T-helper 1 cell treated with Interleukin-12 subunit alpha and Interleukin-12 subunit beta and Interleukin-4 antibody, amounts not matched to agents 30 μg/mL and 1 μg/mL, for 36 hours (primary cell): ENCODE data around the gene WBP1L.
"Not testable (repeated sequence)": the region's sequence is repeated elsewhere in the genome, so short reads cannot be mapped to it uniquely, and the experiment has no call there.

Source experiments
- H3K27ac Mint-ChIP-seq: one replicate; pipeline ENCODE4 v1.8.0; 2021; ENCODE audit warnings: mild to moderate bottlenecking, mixed read lengths
- H3K27me3 Mint-ChIP-seq: one replicate; pipeline ENCODE4 v1.8.0; 2021; ENCODE audit warnings: low read depth, mixed read lengths
- H3K36me3 Mint-ChIP-seq: one replicate; pipeline ENCODE4 v1.8.0; 2021; ENCODE audit warnings: low read depth, mixed read lengths
- H3K4me1 Mint-ChIP-seq: one replicate; pipeline ENCODE4 v1.8.0; 2021; ENCODE audit warnings: low read depth, mixed read lengths
- H3K4me3 Mint-ChIP-seq: one replicate; pipeline ENCODE4 v1.8.0; 2021; ENCODE audit warnings: mild to moderate bottlenecking, moderate library complexity, mixed read lengths
- H3K9me3 Mint-ChIP-seq: one replicate; pipeline ENCODE4 v1.8.0; 2021; ENCODE audit warnings: mixed read lengths

WBP1L gene

GRCh38 chr10:102743588-102744373 is at the start of gene WBP1L:
Gene WBP1L (plus strand): TSS chr10:102743948. CDS start chr10:102744054, 106 bp downstream.
- Mint-ChIP-seq H3K27ac (peak within 1 kb of the TSS; percentile 90), H3K4me1 (peaks cover 35% of the 10 kb centered on the region), H3K9me3 (peaks cover 6% of the 10 kb centered on the region), H3K36me3 (peaks cover 9% of the 10 kb centered on the region), H3K4me3 (peak within 1 kb of the TSS; percentile 93), H3K27me3 (no peaks in the 10 kb centered on the region)

- not testable (repeated sequence) for H3K27ac Mint-ChIP-seq, H3K4me3 Mint-ChIP-seq, H3K9me3 Mint-ChIP-seq, H3K4me1 Mint-ChIP-seq, H3K27me3 Mint-ChIP-seq
- peaks cover 15% of the 10 kb centered on the region for H3K36me3 Mint-ChIP-seq
Observed at GRCh38 chr10:102695401-102695800, 48.3 kb upstream of the WBP1L start.

DNA sequence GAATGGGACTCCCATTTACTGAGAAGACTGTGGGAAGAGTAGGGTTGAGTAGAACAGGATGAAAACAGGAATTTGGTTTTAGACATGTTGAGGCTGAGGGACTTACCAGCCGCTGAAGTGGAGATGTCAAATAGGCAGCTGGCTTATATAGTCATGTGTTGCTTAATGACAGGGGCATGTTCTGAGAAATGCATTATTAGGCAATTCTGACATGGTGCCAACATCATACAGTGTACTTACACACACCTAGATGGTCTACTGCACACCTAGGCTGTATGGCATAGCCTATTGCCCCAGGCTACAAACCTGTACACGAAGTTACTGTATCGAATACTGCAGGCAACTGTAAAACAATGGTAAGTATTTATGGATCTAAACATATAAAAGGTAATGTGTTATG is 47.0 kb upstream of the WBP1L start:
- Mint-ChIP-seq H3K27ac (no peak overlapping the region), H3K27me3 (no peaks in the 10 kb centered on the region), H3K36me3 (peaks cover 15% of the 10 kb centered on the region), H3K4me3 (no peak overlapping the region), H3K4me1 (no peaks in the 10 kb centered on the region), H3K9me3 (no peaks in the 10 kb centered on the region)

GRCh38 chr10:102698894-102699293 is 44.9 kb upstream of the WBP1L start:
- no peaks in the 10 kb centered on the region for H3K4me1 Mint-ChIP-seq
- H3K4me3 Mint-ChIP-seq: no peak overlapping the region
- no peaks in the 10 kb centered on the region for H3K9me3 Mint-ChIP-seq
- peaks cover 15% of the 10 kb centered on the region for H3K36me3 Mint-ChIP-seq
- no peaks in the 10 kb centered on the region for H3K27me3 Mint-ChIP-seq
- no peak overlapping the region for H3K27ac Mint-ChIP-seq

- H3K4me3 Mint-ChIP-seq: no peak overlapping the region
- no peaks in the 10 kb centered on the region for H3K27me3 Mint-ChIP-seq
- no peaks in the 10 kb centered on the region for H3K4me1 Mint-ChIP-seq
- H3K9me3 Mint-ChIP-seq: no peaks in the 10 kb centered on the region
- no peak overlapping the region for H3K27ac Mint-ChIP-seq
- peaks cover 16% of the 10 kb centered on the region for H3K36me3 Mint-ChIP-seq
Observed at GRCh38 chr10:102701272-102701671, 42.5 kb upstream of the WBP1L start.

GRCh38 chr10:102701796-102702195 is 42.0 kb upstream of the WBP1L start:
- H3K27me3 Mint-ChIP-seq: no peaks in the 10 kb centered on the region
- H3K36me3 Mint-ChIP-seq: peaks cover 12% of the 10 kb centered on the region

DNA sequence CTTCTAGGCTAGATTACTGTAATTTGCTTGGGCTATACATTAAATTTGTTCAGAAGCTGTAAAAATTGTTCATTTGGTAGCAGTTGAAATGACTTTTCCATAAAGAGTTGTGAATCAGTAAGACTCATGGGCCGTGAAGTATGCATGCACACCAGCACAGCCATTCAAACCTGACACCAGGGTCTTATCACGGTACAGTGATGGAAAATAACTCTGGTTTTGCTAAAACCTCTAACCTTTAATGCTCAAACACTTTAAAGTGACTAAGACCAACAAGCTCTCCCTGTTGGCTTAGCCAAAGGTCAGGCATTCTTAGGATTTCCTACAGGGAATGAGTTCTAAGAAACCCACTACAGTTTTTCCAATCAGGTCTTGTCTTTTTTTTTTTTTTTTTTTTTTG is 41.0 kb upstream of the WBP1L start:
- peaks cover 4% of the 10 kb centered on the region for H3K4me1 Mint-ChIP-seq
- H3K36me3 Mint-ChIP-seq: peaks cover 12% of the 10 kb centered on the region
- no peak overlapping the region for H3K27ac Mint-ChIP-seq
- no peaks in the 10 kb centered on the region for H3K9me3 Mint-ChIP-seq
- no peak overlapping the region for H3K4me3 Mint-ChIP-seq
- no peaks in the 10 kb centered on the region for H3K27me3 Mint-ChIP-seq

More at GRCh38 chr10:102701796-102702195, 42.0 kb upstream of the WBP1L start:
- Mint-ChIP-seq H3K27ac (no peak overlapping the region), H3K4me3 (no peak overlapping the region), H3K4me1 (no peaks in the 10 kb centered on the region), H3K9me3 (no peaks in the 10 kb centered on the region)

DNA sequence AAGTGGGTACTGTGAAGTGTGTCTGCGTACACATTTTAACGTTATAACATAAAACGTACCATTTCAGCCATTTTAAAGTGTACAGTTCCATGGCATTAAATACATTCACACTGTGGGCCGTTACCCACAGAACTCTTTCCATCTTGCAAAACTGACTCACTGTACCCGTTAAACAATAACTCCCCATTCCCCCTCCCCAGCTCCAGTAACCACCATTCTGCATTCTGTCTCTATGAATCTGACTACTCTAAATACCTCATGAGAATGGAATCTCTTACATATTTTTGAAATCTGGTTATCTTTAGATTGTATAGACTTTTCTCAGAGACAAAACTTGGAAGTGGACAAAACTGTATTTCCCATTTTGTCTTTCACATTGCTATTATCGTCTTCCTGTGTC is 38.8 kb upstream of the WBP1L start:
- Mint-ChIP-seq H3K4me3 (no peak overlapping the region), H3K27ac (no peak overlapping the region), H3K4me1 (peaks cover 4% of the 10 kb centered on the region), H3K36me3 (peaks cover 2% of the 10 kb centered on the region), H3K9me3 (no peaks in the 10 kb centered on the region), H3K27me3 (no peaks in the 10 kb centered on the region)

DNA sequence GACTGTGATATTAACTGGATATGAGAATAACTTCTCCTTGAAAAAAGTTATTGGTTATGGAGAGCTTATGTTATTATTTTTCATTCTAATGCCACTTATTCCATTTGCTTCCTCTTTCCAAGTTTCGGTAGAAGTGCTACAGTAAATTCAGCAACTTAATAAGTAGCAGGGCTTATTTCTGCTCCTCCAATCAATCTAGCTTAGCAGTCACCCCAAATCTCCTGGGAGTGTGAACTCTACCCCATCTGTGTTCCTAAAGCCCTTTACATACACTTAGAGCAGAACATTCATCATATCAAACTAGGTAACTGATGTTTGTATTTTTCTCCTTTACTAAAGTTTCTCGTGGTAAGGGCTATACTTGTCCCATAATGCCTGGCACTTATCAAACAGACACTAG is 38.2 kb upstream of the WBP1L start:
- Mint-ChIP-seq H3K4me3 (no peak overlapping the region), H3K4me1 (peaks cover 4% of the 10 kb centered on the region), H3K27me3 (no peaks in the 10 kb centered on the region), H3K36me3 (peaks cover 2% of the 10 kb centered on the region), H3K9me3 (no peaks in the 10 kb centered on the region), H3K27ac (no peak overlapping the region)

- peaks cover 22% of the 10 kb centered on the region for H3K4me1 Mint-ChIP-seq
- no peak overlapping the region for H3K27ac Mint-ChIP-seq
- H3K27me3 Mint-ChIP-seq: no peaks in the 10 kb centered on the region
- no peak overlapping the region for H3K4me3 Mint-ChIP-seq
- H3K36me3 Mint-ChIP-seq: no peaks in the 10 kb centered on the region
- H3K9me3 Mint-ChIP-seq: no peaks in the 10 kb centered on the region
Observed at GRCh38 chr10:102710609-102711008, 33.1 kb upstream of the WBP1L start.

GRCh38 chr10:102712089-102712488 is 31.7 kb upstream of the WBP1L start:
- Mint-ChIP-seq H3K27ac (no peak overlapping the region), H3K9me3 (no peaks in the 10 kb centered on the region), H3K4me1 (peaks cover 32% of the 10 kb centered on the region), H3K27me3 (no peaks in the 10 kb centered on the region), H3K4me3 (no peak overlapping the region), H3K36me3 (no peaks in the 10 kb centered on the region)

DNA sequence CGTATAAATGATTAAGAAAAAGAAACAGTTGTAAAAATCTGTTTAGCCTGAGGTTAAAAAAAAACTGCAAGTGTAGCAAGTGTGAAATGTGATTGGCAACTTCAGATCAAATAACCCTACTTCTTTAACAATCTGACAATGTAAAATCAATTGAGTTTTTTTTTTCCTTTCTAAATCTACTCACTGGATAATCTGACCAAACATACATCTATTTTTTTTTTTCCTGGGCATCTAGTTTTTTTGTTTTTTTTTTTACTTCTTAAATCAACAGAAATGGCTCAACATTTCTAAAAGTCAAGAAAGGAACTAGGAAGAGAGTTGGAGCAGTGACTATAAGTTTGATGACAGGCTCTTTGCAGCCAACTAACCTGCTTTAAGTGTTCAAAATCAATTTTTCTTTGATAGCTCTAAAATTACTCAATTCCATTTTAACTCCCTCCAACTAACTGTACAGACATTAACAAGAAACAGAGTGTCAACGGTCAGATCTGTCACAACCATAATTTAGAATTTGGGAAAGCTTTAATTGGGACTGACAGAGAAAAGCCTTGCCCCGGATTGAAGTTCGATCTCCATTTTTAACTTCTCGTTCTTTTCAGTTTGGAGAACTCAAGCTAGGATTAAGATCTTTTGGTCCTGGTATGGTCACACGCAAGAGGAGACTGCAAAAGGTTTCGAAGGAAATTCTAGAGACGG is 30.8 kb upstream of the WBP1L start:
- Mint-ChIP-seq H3K27me3 (no peaks in the 10 kb centered on the region), H3K4me3 (peak overlapping the region; percentile 88), H3K36me3 (peaks cover under 1% of the 10 kb centered on the region), H3K27ac (peak overlapping the region; percentile 73), H3K4me1 (peaks cover 34% of the 10 kb centered on the region), H3K9me3 (no peaks in the 10 kb centered on the region)

- H3K36me3 Mint-ChIP-seq: peaks cover 2% of the 10 kb centered on the region
- H3K4me3 Mint-ChIP-seq: peak overlapping the region; percentile 88
- H3K9me3 Mint-ChIP-seq: no peaks in the 10 kb centered on the region
- peaks cover 36% of the 10 kb centered on the region for H3K4me1 Mint-ChIP-seq
- peak overlapping the region; percentile 73 for H3K27ac Mint-ChIP-seq
- no peaks in the 10 kb centered on the region for H3K27me3 Mint-ChIP-seq
Observed at GRCh38 chr10:102713539-102713813, 30.3 kb upstream of the WBP1L start.

DNA sequence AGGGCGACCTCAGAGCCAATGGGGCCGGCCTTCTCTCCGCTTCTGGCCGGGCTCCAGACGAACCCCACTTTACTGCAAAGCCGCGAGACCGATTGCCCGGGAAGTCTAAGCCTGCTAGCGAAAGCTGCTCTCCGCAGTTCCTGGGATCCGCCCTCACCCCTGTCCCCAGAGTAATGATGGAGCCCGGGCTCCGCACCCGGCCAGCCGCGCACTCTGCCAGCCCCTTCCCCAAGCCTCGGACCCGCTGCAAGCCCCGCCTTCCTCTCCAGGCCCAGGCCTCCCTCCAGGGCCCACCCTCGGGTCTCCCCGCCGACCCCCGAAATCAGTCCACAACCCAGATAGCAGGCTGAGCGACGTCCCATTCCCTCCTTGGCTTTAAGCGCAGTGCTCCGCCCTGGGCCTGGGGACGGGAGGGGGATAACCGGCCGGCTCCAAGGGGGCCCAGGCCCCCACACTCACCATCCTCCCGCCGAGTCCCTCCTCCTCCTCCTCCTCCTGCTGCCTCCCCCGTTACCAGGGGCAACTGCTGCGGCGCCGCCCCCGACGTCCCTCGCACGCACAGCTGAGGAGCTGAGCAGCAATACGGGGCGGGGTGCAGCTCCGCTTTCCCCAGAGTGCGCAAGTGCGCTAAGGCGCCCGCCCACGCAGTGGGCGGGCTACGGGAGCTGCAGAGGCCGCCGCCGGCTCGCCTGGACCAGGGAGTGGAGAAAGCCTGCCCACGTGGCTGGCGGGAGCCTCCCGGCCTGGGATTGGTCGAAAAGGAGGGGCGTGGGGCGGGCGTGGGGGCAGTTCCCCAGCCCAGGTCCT is 29.7 kb upstream of the WBP1L start, which contains the start of gene ARL3:
Gene ARL3 (minus strand): TSS at position 584 of the 807 bp plus-strand sequence. CDS start 122 bp downstream, at position 462.
- Mint-ChIP-seq H3K9me3 (no peaks in the 10 kb centered on the region), H3K4me3 (peak within 1 kb of the TSS; percentile 88), H3K27me3 (no peaks in the 10 kb centered on the region), H3K27ac (peak within 1 kb of the TSS; percentile 73), H3K36me3 (peaks cover 2% of the 10 kb centered on the region), H3K4me1 (peaks cover 36% of the 10 kb centered on the region)
